SH-SY5Y (cell line): ENCODE measurements around the gene OLIG2.

ENCODE experiments used
- GATA2 ChIP-seq: IDR thresholded peaks from 2 replicates; pipeline ENCODE4 v1.6.1; 2011; ENCODE audit warnings: mild to moderate bottlenecking, low read depth, low read length
- GATA3 ChIP-seq: IDR thresholded peaks from 2 replicates; pipeline ENCODE4 v1.6.1; 2011; ENCODE audit warnings: low read depth, mild to moderate bottlenecking, low read length, moderate library complexity

DNA sequence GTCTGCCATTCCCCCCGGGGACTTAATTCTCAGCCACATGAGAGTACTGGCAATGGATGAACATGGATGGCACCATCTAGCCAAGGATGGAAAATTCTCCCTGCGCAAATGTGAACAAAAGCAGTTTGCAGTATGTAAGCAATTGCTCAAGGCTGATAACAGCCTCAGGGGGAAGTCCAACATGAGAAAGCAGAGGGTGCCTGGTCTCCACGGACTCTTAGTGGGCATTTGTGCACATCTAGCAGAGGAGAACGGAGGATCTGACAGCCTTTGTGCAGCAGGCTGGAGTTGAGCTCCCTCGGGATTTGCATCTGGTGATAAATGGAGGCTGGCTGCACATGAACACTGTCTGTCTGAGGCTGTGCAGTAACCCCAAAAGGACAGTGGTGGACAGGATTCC is 30.3 kb downstream of the OLIG2 start:
- no peak for TF ChIP-seq GATA3
- TF ChIP-seq GATA2: no peak
